ENCODE measurements around the gene MED16. TPM values are rescaled to one million over a fixed set of nuclear protein-coding genes. Genes with fewer than 3 reads are reported as not detected.

Gene MED16
- total and polyA plus RNA-seq, 10 of the 15 experiments (the other 5 are each of a cell fraction or from before 2014, with no cell fraction given): 0.56 to 51.1 (median 13.6) TPM

DNA sequence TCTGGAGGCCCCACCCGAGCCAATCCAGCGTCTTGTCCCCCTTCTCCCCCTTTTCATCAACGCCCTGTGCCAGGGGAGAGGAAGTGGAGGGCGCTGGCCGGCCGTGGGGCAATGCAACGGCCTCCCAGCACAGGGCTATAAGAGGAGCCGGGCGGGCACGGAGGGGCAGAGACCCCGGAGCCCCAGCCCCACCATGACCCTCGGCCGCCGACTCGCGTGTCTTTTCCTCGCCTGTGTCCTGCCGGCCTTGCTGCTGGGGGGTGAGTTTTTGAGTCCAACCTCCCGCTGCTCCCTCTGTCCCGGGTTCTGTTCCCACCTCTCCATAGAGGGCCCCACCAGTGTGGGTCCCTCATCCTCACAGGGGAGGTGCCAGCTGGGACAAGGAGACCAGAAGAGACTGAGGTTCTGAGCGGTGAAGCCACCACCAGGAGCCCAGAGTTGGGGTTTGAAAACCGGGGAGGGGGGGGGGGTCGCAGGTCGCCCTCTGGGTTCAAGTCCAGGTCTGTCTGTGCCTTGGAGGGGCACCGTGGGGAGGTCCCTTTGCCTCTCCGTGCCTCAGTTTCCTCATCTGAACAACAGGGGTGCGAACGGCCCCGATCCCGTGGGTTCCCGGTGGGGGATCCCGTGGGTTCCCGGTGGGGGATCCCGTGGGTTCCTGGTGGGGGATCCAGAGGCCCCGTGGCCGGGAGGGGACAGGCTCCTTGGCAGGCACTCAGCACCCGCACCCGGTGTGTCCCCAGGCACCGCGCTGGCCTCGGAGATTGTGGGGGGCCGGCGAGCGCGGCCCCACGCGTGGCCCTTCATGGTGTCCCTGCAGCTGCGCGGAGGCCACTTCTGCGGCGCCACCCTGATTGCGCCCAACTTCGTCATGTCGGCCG is 40.6 kb downstream of the MED16 start, which contains the start of gene ELANE:
TSS of gene ELANE (plus strand) at position 168 of the 878 bp plus-strand sequence. CDS start at position 194, 26 bp downstream.
- no peak for FAIRE-seq
- H3K4me2 ChIP-seq (ENCODE audit: control insufficient read depth, insufficient read depth): no peak within 1 kb of the TSS

GRCh38 chr19:850979-851335 is 42.0 kb downstream of the MED16 start:
- Histone ChIP-seq H4K20me1 (ENCODE audit: control insufficient read depth, insufficient read depth) (no peaks in the 10 kb centered on the region), H3K4me2 (ENCODE audit: control insufficient read depth, insufficient read depth) (no peak overlapping the region), H3K9ac (ENCODE audit: control insufficient read depth, insufficient read depth, low read length) (no peak overlapping the region), H3K4me3 (no peak overlapping the region), H3K36me3 (ENCODE audit: control insufficient read depth in 2 of 2, insufficient read depth in 2 of 2, low read length in 1 of 2) (no peaks in the 10 kb centered on the region), H3K27ac (ENCODE audit: control insufficient read depth, insufficient read depth) (no peak overlapping the region), H3K27me3 (replicated peaks in 1 of 2; ENCODE audit: control insufficient read depth in 2 of 2, insufficient read depth in 2 of 2, low read length in 1 of 2) (no peaks in the 10 kb centered on the region), H3K9me3 (replicated peaks; ENCODE audit: control insufficient read depth, insufficient read depth, low read length) (no peaks in the 10 kb centered on the region), H3K4me1 (ENCODE audit: control insufficient read depth, insufficient read depth, low read length) (no peaks in the 10 kb centered on the region), H3K79me2 (ENCODE audit: control insufficient read depth, insufficient read depth, low read length) (no peaks in the 10 kb centered on the region), H2AFZ (ENCODE audit: control insufficient read depth, low read depth, low read length) (no peak overlapping the region)
- intact Hi-C loops (cut with micrococcal nuclease; ENCODE audit: unreplicated experiment) (no loop called here), in situ Hi-C loops (cut with MboI) (no loop called here)
- POLR2A ChIA-PET: interaction anchor here (1.1 kb wide), 1 partner anchor 43 kb away, joined by 3 read pairs; the partner anchor contains the start of gene RNU6-9
- FAIRE-seq (no peak), ATAC-seq (no peak), DNase-seq (ENCODE audit: low read depth, low spot score) (no peak)
- CTCF ChIA-PET: interaction anchor here (0.9 kb wide), 1 partner anchor 12 kb away, joined by 4 read pairs; no protein-coding TSS in a partner anchor
- SMC1A ChIA-PET (ENCODE audit: uncharacterized antibody, unreplicated experiment): no interaction called here
- 42% methylated on average over 12 of the region's 13 CpGs for WGBS (ENCODE audit: insufficient coverage, insufficient replicate concordance, low lambda C conversion rate, missing lambda C conversion rate)
- no TSS peak for BruUV-seq (replicated peaks)
- RAD21 ChIA-PET (ENCODE audit: unreplicated experiment): no interaction called here
- no peak for TF ChIP-seq BRCA1 (IDR thresholded peaks at IDR 0.05; ENCODE audit: low read depth, low read length)
- TF ChIP-seq ZBTB4 (CRISPR knock-in tag; IDR thresholded peaks at IDR 0.05): no peak
- TF ChIP-seq HCFC1 (IDR thresholded peaks at IDR 0.05; ENCODE audit: low read length): no peak
- no peak for TF ChIP-seq WRNIP1 (IDR thresholded peaks at IDR 0.05; ENCODE audit: borderline replicate concordance, low read depth, low read length)
- no peak for TF ChIP-seq RBBP5 (conservative IDR thresholded peaks at IDR 0.05)
- no peak for TF ChIP-seq CHD2 (IDR thresholded peaks at IDR 0.05; ENCODE audit: borderline replicate concordance, low read depth, low read length)
- TF ChIP-seq, protein P1, sequence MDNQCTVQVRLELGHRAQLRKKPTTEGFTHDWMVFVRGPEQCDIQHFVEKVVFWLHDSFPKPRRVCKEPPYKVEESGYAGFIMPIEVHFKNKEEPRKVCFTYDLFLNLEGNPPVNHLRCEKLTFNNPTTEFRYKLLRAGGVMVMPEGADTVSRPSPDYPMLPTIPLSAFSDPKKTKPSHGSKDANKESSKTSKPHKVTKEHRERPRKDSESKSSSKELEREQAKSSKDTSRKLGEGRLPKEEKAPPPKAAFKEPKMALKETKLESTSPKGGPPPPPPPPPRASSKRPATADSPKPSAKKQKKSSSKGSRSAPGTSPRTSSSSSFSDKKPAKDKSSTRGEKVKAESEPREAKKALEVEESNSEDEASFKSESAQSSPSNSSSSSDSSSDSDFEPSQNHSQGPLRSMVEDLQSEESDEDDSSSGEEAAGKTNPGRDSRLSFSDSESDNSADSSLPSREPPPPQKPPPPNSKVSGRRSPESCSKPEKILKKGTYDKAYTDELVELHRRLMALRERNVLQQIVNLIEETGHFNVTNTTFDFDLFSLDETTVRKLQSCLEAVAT (IDR thresholded peaks at IDR 0.05): no peak

More for the DNA sequence above, 40.6 kb downstream of the MED16 start, which contains the start of gene ELANE:
- POLR2A ChIA-PET: no interaction called here
- RAD21 ChIA-PET (ENCODE audit: unreplicated experiment): no interaction called here
- Histone ChIP-seq H3K9me3 (replicated peaks; ENCODE audit: control insufficient read depth, insufficient read depth, low read length) (no peaks in the 10 kb centered on the region), H3K27me3 (replicated peaks in 1 of 2; ENCODE audit: control insufficient read depth in 2 of 2, insufficient read depth in 2 of 2, low read length in 1 of 2) (no peaks in the 10 kb centered on the region), H3K36me3 (ENCODE audit: control insufficient read depth in 2 of 2, insufficient read depth in 2 of 2, low read length in 1 of 2) (no peaks in the 10 kb centered on the region), H3K27ac (ENCODE audit: control insufficient read depth, insufficient read depth) (no peak within 1 kb of the TSS), H4K20me1 (ENCODE audit: control insufficient read depth, insufficient read depth) (no peaks in the 10 kb centered on the region), H3K4me3 (no peak within 1 kb of the TSS), H3K79me2 (ENCODE audit: control insufficient read depth, insufficient read depth, low read length) (no peaks in the 10 kb centered on the region), H3K4me1 (ENCODE audit: control insufficient read depth, insufficient read depth, low read length) (no peaks in the 10 kb centered on the region), H3K9ac (ENCODE audit: control insufficient read depth, insufficient read depth, low read length) (no peak within 1 kb of the TSS), H2AFZ (ENCODE audit: control insufficient read depth, low read depth, low read length) (no peak within 1 kb of the TSS)
- DNase-seq (ENCODE audit: low read depth, low spot score) (no peak), ATAC-seq (no peak)
- in situ Hi-C loops (cut with MboI): no loop called here
- SMC1A ChIA-PET (ENCODE audit: uncharacterized antibody, unreplicated experiment): no interaction called here
- TF ChIP-seq GABPA (IDR thresholded peaks at IDR 0.05; ENCODE audit: low read depth) (no peak), SIX5 (IDR thresholded peaks at IDR 0.05; ENCODE audit: low read depth, low read length, severe bottlenecking) (no peak), SREBF2 (IDR thresholded peaks at IDR 0.05; ENCODE audit: low read length) (no peak), POU2F2 (IDR thresholded peaks at IDR 0.05; ENCODE audit: borderline replicate concordance, low read depth, low read length) (no peak), ZNF274 (IDR thresholded peaks at IDR 0.05; ENCODE audit: insufficient read depth, insufficient read length) (no peak), ZNF207 (IDR thresholded peaks at IDR 0.05; ENCODE audit: borderline replicate concordance) (no peak)
- 56% methylated on average over 51 of the region's 55 CpGs for WGBS (ENCODE audit: insufficient coverage, insufficient replicate concordance, low lambda C conversion rate, missing lambda C conversion rate)
- CTCF ChIA-PET: no interaction called here
- intact Hi-C loops (cut with micrococcal nuclease; ENCODE audit: unreplicated experiment): no loop called here
- no TSS peak for BruUV-seq (replicated peaks)
